GM12864 (cell line): Measurements from ENCODE around the gene MTA3.

ENCODE experiments used
- DNase-seq: peaks from one replicate; pipeline ENCODE4 v3.0.0-alpha.2; 2011; ENCODE audit warnings: low read depth
- H3K4me3 ChIP-seq: 2 replicates; pipeline ENCODE4 v1.5.1; 2011; ENCODE audit warnings: mild to moderate bottlenecking, low read depth, low read length, control low read depth
- TF ChIP-seq, protein P1 (sequence below): IDR thresholded peaks from 2 replicates; pipeline ENCODE4 v1.5.1; 2011; ENCODE audit warnings: low read depth, mild to moderate bottlenecking, moderate library complexity, low read length, control low read depth, inconsistent platforms; ENCODE audit errors: missing control alignments

MTA3 gene

DNA sequence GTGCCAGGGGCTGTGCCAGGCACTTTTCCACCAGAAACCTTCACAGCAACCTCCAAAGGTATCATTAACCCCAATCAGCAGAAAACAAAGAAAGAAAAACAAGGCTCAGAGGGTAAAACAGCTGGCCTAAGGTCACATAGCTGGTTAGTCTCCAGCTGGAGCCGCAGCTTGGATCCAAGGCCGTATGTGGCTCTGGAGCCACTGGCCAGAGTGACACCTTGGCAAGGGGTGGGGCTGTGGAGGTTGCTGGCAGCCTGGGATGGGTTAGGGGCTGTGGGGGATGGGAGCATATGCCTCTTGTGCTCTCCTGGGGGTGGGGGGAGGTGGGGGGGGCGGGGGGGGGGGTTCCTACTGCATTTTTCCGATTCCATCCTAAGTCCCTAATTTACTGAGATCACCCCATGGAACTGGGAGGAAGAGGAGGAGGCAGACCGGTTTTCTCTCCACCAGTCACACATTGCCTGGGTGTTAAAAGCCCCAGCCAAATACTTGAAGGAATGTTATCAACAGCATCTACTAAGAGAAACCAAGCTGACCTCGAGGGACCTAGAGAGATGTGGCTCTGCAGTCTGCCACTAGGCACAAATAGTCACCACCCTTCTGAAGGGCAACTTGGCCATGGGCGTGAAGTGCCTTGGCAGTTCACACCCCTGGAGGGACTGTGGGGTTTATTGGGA lies 215.9 kb downstream of the MTA3 start:
- TF ChIP-seq, protein P1, sequence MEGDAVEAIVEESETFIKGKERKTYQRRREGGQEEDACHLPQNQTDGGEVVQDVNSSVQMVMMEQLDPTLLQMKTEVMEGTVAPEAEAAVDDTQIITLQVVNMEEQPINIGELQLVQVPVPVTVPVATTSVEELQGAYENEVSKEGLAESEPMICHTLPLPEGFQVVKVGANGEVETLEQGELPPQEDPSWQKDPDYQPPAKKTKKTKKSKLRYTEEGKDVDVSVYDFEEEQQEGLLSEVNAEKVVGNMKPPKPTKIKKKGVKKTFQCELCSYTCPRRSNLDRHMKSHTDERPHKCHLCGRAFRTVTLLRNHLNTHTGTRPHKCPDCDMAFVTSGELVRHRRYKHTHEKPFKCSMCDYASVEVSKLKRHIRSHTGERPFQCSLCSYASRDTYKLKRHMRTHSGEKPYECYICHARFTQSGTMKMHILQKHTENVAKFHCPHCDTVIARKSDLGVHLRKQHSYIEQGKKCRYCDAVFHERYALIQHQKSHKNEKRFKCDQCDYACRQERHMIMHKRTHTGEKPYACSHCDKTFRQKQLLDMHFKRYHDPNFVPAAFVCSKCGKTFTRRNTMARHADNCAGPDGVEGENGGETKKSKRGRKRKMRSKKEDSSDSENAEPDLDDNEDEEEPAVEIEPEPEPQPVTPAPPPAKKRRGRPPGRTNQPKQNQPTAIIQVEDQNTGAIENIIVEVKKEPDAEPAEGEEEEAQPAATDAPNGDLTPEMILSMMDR = no peak
- no peak for DNase-seq
- H3K4me3 ChIP-seq = no peak overlapping the region

DNA sequence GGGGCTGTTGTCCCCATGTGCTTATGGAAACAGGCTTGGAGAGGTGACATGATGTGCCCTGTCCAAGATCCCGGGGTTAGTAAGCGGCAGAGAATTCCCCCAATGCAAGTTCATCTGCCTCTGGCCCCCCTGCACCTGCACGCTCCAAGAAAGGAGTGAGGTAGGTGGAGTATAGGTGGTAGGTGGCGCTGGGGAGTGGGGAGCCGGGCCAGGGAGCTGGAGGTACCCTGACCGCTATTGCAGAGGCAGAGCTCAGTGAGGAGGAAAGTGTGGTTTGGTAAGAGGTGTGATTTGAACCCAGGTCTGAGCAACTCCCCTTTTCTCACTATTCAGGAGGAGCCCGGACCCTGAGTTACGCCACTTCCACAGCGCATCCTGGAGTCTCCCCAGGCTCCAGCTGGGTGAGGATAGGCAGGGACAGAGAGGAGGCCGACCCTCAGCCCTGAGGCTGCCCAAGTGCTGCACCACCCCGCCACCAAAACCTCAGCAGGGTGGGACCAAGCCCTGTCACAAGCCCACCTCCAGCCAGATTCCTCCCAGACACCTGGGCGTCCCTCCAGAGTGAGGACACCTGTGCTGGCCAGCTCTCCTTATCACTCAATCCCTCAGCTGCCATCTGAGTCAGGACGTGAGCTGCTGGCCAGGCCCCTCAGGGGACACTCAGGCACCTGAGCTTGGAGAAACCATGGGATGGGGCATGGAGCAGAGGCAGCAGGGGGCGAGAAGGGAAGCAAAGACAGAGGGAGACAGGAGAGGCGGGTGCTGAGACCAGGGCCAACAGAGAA lies 218.3 kb downstream of the MTA3 start:
- TF ChIP-seq, protein P1 = no peak
- H3K4me3 ChIP-seq = no peak overlapping the region
- no peak for DNase-seq

DNA sequence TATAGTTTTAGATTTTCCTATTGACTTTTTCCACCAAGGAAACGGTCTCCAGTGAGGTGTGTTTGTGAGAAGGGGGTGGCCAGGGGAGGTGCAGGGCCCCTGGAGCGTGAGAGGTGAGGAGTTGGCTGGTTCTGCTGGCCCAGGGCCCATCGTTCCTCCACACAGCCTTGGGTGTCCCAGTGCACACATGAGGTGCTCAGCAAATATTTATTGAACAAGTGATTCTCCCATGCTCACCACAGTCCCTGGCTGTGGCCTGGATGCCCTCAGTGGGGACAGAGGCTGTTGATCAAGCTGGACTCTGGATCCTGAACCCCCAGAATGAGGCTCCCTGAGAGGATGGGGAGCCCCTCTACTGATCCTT lies 219.0 kb downstream of the MTA3 start:
- TF ChIP-seq, protein P1 = no peak
- no peak overlapping the region for H3K4me3 ChIP-seq
- no peak for DNase-seq

DNA sequence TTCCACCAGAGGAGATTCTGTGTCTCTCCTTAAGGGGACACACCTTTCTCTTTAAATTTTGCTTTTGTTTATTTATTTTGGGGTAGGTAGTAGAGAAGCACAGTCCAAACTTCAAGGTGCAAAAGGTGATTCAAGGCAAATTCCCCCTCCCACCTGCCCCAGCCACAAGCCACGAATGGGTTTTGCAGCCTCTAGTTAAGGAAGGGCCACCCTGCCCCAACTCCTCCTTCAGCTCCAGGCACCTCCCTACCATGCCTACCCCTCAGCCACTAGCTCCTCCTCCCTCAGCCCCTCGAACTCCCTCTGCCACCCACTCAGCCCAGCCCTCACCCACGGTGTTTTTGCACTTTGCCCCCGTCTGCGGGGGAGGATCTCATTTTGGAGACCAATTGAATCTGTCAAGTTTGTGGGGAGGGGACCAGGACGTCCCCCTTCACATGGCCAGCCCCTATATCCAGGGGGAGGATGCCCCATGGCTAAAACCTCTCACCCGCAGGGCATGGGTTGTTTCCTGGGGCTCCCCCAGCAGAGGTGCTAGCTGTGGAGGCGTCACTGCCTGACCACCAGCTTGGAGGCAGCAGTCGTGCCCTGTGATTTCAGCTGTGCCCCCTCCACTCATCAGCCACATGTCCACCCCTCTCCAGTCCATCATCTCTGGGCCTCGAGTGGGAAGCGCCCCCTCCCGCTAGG lies 219.5 kb downstream of the MTA3 start:
- no peak for DNase-seq
- H3K4me3 ChIP-seq = no peak overlapping the region
- TF ChIP-seq, protein P1 = no peak

DNA sequence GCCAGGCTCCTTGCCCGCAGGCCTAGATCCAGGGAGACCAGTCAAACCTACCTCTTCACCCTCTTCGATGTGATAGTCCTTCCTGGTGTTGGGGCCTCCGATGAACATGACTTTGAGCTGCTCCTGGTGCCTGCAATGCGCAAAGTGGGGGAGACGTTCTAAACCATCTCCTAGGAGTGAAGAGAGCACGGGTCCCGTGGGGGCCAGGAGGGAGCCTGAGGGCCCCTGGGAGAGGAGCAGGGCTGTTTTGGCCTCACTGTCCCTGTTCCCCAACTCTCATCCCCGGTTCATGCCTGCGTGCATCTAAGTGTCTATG lies 220.0 kb downstream of the MTA3 start:
- no peak for DNase-seq
- TF ChIP-seq, protein P1 = no peak
- H3K4me3 ChIP-seq = no peak overlapping the region

DNA sequence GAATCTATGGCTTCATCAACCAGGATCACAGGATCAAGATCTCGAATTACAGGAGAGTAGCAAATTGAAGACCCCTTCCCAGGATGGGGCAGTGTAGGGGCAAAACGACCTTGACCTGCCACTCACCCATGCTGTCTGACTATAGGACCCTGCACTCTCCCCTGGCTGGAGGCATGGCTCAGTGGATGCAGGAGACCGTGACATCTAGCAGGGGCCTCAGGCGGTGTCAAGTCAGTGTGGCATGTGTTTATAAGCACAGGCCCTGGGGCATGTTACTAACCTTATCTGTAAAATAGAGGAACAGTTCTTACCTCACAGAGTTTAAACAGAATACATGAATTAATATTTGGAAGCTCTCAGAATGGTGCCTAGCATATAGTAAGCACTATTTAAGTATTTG lies 220.4 kb downstream of the MTA3 start:
- TF ChIP-seq, protein P1 = no peak
- no peak overlapping the region for H3K4me3 ChIP-seq
- DNase-seq = no peak
